ENCODE data around the gene MAN2B1. TPM values are rescaled to one million over a fixed set of nuclear protein-coding genes. Genes with fewer than 3 reads are reported as not detected.

MAN2B1 gene
- total RNA-seq, 2 experiments from 2014 or later, result 127 to 135 TPM

DNA sequence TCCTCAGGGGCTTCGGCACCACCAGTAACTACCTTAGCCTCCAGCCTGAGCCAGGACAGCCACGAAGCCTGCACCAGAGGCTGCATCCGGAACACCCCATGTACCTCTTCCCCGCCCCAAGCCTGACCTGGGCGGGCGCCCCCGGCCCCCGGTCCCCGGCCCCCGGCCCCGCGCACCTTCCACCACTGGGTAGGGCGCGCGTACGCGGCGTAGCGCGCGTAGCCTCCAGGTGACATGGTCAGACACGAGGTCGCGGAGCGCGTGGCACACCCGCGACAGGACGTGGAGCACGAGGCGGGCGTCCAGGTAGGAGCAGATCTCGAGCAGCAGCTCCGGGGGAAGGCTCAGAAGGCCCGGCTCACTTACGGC lies 29.4 kb upstream of the MAN2B1 start:
- H3K27ac Mint-ChIP-seq, result peak overlapping the region; percentile 96
- H3K9me3 Mint-ChIP-seq, result no peaks in the 10 kb centered on the region
- no peaks in the 10 kb centered on the region for H3K27me3 Mint-ChIP-seq
- peak overlapping the region; percentile 79 for H3K4me3 Mint-ChIP-seq
- DNase-seq, result peak; percentile 25
- CTCF ChIA-PET, result interaction anchor here (0.6 to 2.0 kb wide), 6 partner anchors 20 to 69 kb away, joined by 3 to 7 read pairs (median 4); no protein-coding TSS in a partner anchor
- peaks cover 12% of the 10 kb centered on the region for H3K36me3 Mint-ChIP-seq (ENCODE audit: low read depth)
- TF ChIP-seq, protein P1, sequence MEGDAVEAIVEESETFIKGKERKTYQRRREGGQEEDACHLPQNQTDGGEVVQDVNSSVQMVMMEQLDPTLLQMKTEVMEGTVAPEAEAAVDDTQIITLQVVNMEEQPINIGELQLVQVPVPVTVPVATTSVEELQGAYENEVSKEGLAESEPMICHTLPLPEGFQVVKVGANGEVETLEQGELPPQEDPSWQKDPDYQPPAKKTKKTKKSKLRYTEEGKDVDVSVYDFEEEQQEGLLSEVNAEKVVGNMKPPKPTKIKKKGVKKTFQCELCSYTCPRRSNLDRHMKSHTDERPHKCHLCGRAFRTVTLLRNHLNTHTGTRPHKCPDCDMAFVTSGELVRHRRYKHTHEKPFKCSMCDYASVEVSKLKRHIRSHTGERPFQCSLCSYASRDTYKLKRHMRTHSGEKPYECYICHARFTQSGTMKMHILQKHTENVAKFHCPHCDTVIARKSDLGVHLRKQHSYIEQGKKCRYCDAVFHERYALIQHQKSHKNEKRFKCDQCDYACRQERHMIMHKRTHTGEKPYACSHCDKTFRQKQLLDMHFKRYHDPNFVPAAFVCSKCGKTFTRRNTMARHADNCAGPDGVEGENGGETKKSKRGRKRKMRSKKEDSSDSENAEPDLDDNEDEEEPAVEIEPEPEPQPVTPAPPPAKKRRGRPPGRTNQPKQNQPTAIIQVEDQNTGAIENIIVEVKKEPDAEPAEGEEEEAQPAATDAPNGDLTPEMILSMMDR (IDR thresholded peaks at IDR 0.05), result no peak
- ATAC-seq, result peak; percentile 25
- POLR2A ChIA-PET, result interaction anchor here (0.5 to 5.3 kb wide), 20 partner anchors 11 to 152 kb away, joined by 3 to 38 read pairs (median 6); partner anchors contain the start of genes DHPS, GET3, GNG14 and JUNB
- H3K4me1 Mint-ChIP-seq (ENCODE audit: low read depth), result peaks cover 13% of the 10 kb centered on the region
- intact Hi-C loops (cut with micrococcal nuclease), result no loop called here

DNA sequence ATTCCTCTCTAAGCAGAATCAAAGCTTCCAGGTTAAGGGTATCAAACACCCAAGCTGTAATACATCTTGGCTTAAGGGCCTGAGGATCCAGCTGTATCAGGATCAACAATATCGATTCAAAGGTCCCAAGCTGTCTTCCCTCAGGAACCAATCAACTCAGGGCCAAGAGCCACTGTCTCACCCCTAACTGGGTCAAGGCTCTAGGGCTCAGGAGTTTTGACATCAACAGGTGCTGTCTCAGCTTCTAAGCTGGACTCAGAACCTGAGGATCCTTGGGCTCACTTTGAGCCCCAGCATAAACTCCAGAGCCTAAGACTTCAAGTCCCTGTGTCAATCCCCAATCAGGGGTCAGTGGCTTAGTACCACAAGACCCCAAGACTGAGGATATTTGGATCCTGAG lies 29.0 kb upstream of the MAN2B1 start:
- Mint-ChIP-seq H3K4me1 (ENCODE audit: low read depth) (peaks cover 13% of the 10 kb centered on the region), H3K27me3 (no peaks in the 10 kb centered on the region), H3K4me3 (peak overlapping the region; percentile 79), H3K27ac (no peak overlapping the region), H3K9me3 (no peaks in the 10 kb centered on the region), H3K36me3 (ENCODE audit: low read depth) (peaks cover 8% of the 10 kb centered on the region)
- ChIA-PET CTCF (interaction anchor here (1.0 to 1.6 kb wide), 3 partner anchors 19 to 55 kb away, joined by 3 to 5 read pairs (median 4); no protein-coding TSS in a partner anchor), POLR2A (interaction anchor here (0.7 to 5.3 kb wide), 9 partner anchors 10 to 107 kb away, joined by 3 to 38 read pairs (median 6); partner anchors contain the start of genes DHPS, GNG14, MAN2B1 and WDR83)
- DNase-seq (no peak), ATAC-seq (no peak)
- TF ChIP-seq, protein P1 (IDR thresholded peaks at IDR 0.05), result no peak
- intact Hi-C loops (cut with micrococcal nuclease), result no loop called here

DNA sequence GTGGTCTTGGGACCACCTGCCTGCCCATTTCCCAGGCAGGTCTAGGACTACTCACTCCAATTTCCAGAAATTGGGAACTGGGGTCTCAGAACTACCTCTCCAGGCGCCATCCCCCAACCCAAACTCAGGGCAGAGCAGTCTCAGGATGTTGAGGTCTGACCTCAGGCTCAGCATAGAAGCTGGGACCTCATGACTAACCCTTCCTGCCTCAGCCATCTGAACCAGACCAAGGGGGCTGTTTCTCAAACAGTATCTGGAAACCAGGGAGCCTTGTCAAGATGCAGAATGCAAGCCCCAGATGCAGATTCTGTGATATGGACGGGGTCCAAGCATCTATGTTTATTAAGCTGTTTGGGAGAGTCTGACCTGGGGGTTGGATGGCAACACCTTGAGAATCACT lies 28.6 kb upstream of the MAN2B1 start:
- peaks cover 9% of the 10 kb centered on the region for H3K36me3 Mint-ChIP-seq (ENCODE audit: low read depth)
- no peak for DNase-seq
- intact Hi-C loops (cut with micrococcal nuclease), result no loop called here
- peaks cover 13% of the 10 kb centered on the region for H3K4me1 Mint-ChIP-seq (ENCODE audit: low read depth)
- TF ChIP-seq, protein P1 (IDR thresholded peaks at IDR 0.05), result no peak
- H3K9me3 Mint-ChIP-seq, result no peaks in the 10 kb centered on the region
- no peaks in the 10 kb centered on the region for H3K27me3 Mint-ChIP-seq
- peak; percentile 38 for ATAC-seq
- POLR2A ChIA-PET, result interaction anchor here (0.7 to 5.3 kb wide), 6 partner anchors 10 to 108 kb away, joined by 3 to 38 read pairs (median 10); partner anchors contain the start of genes DHPS, GNG14, MAN2B1 and WDR83
- CTCF ChIA-PET, result interaction anchor here (1.0 to 1.6 kb wide), 2 partner anchors 19 to 55 kb away, joined by 3 to 5 read pairs; no protein-coding TSS in a partner anchor
- peak overlapping the region; percentile 79 for H3K4me3 Mint-ChIP-seq
- no peak overlapping the region for H3K27ac Mint-ChIP-seq

DNA sequence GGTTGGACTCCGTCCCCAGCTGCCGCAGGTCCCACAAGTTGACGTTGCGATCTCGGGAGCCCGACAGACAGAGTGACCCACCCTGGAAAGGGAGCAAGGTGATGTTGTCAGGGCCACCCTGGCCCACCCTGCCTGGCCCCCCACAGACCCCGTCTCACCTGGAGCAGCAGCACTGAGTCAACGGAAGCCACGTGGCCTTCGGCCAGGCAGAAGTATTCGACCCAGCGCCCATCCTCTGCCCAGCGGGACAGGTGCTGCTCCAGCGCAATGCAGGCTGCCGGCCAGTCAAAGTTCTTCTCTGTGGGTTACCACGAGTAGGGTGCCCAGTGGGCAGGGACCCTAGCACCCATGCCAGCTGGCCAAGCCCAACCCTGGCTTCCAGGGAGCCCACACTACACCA lies 28.1 kb upstream of the MAN2B1 start:
- intact Hi-C loops (cut with micrococcal nuclease), result no loop called here
- ATAC-seq, result no peak
- Mint-ChIP-seq H3K4me3 (peak overlapping the region; percentile 79), H3K36me3 (ENCODE audit: low read depth) (peaks cover 9% of the 10 kb centered on the region), H3K4me1 (ENCODE audit: low read depth) (peaks cover 13% of the 10 kb centered on the region), H3K9me3 (no peaks in the 10 kb centered on the region), H3K27ac (no peak overlapping the region), H3K27me3 (no peaks in the 10 kb centered on the region)
- ChIA-PET CTCF (interaction anchor here (0.7 kb wide), 1 partner anchor 153 kb away, joined by 3 read pairs; no protein-coding TSS in a partner anchor), POLR2A (interaction anchor here (2.4 to 5.3 kb wide), 3 partner anchors 9 to 18 kb away, joined by 14 to 38 read pairs (median 35); partner anchors contain the start of genes DHPS and GNG14)
- no peak for DNase-seq
- TF ChIP-seq, protein P1 (IDR thresholded peaks at IDR 0.05), result no peak

DNA sequence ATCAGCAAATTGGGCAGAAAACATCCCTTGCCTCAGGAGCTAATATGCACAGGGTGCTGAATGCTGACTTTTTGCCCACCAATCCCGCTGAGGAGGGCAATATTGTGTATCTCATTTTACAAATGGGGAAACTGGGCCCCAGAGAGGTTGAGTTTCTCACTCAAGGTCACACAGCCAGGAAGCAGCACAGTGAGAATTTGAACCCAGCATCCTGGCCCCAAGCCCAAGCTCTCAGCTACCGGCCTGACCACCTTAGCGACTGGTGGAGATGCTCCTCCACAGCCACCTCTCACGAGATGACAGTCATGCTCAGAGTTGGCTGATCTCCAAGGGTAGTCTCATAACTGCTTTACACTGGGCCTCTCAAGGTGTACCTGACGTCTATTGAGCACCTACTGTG lies 26.4 kb upstream of the MAN2B1 start:
- TF ChIP-seq, protein P1 (IDR thresholded peaks at IDR 0.05), result no peak
- Mint-ChIP-seq H3K9me3 (no peaks in the 10 kb centered on the region), H3K4me1 (ENCODE audit: low read depth) (peaks cover 8% of the 10 kb centered on the region), H3K36me3 (ENCODE audit: low read depth) (peaks cover 7% of the 10 kb centered on the region), H3K27me3 (no peaks in the 10 kb centered on the region), H3K27ac (no peak overlapping the region), H3K4me3 (no peak overlapping the region)
- CTCF ChIA-PET, result interaction anchor here (1.7 kb wide), 1 partner anchor 16 kb away, joined by 5 read pairs; no protein-coding TSS in a partner anchor
- DNase-seq, result no peak
- no peak for ATAC-seq
- POLR2A ChIA-PET, result no interaction called here
- intact Hi-C loops (cut with micrococcal nuclease), result no loop called here

Data from activated CD8-positive, alpha-beta T cell treated with anti-CD3 and anti-CD28 coated beads for 36 hours (primary cell).